Epithelial cell of proximal tubule (primary cell): ENCODE data around the gene ZNF699. TPM values are rescaled to one million over a fixed set of nuclear protein-coding genes. Genes with fewer than 3 reads are reported as not detected.
"Not testable (repeated sequence)": the region's sequence is repeated elsewhere in the genome, so short reads cannot be mapped to it uniquely, and the experiment has no call there.

Experiments used
- DNase-seq: peaks from one replicate; pipeline ENCODE4 v3.0.0-alpha.2; 2011; ENCODE audit warnings: low read depth
- H3K4me3 ChIP-seq: 2 replicates; pipeline ENCODE4 v1.5.1; 2011; ENCODE audit warnings: low read depth, mild to moderate bottlenecking, low read length
- CTCF ChIP-seq: conservative IDR thresholded peaks from 2 replicates; pipeline ENCODE4 v1.5.1; 2012; ENCODE audit warnings: low read depth, mild to moderate bottlenecking, low read length
- total RNA-seq: library from RNA; depleted of rRNA; stranded (reverse); fragments of >200 nt; gene quantifications from 2 replicates; pipeline ENCODE4 v1.2.3, GENCODE V29; 2015

The ZNF699 gene
- total RNA-seq, 1 donor from 2014 or later: 3.7 TPM

GRCh38 chr19:9342610-9343304 lies 33.1 kb upstream of the ZNF699 start:
- TF ChIP-seq CTCF: no peak
- H3K4me3 ChIP-seq: no peak overlapping the region
- DNase-seq: no peak

GRCh38 chr19:9329999-9330398 lies 20.4 kb upstream of the ZNF699 start:
- no peak overlapping the region for H3K4me3 ChIP-seq
- TF ChIP-seq CTCF: no peak
- DNase-seq: no peak

GRCh38 chr19:9324584-9324962 lies 14.9 kb upstream of the ZNF699 start:
- H3K4me3 ChIP-seq: peak overlapping the region; percentile 91
- no peak for TF ChIP-seq CTCF
- DNase-seq: no peak

GRCh38 chr19:9323919-9324583 lies 14.4 kb upstream of the ZNF699 start, which contains the start of gene ZNF559:
Gene ZNF559 (plus strand): TSS chr19:9324179. CDS start chr19:9338550, 14,371 bp downstream.
- peak within 1 kb of the TSS; percentile 91 for H3K4me3 ChIP-seq
- TF ChIP-seq CTCF: peak; percentile 39
- peak; percentile 38 for DNase-seq

- TF ChIP-seq CTCF: no peak
- peak; percentile 67 for DNase-seq
- H3K4me3 ChIP-seq: peak overlapping the region; percentile 91
Measured at GRCh38 chr19:9323557-9323918, 13.9 kb upstream of the ZNF699 start.

- not testable (repeated sequence) for H3K4me3 ChIP-seq, DNase-seq
Measured at GRCh38 chr19:9322201-9322600, 12.6 kb upstream of the ZNF699 start.

GRCh38 chr19:9321756-9322155 lies 12.1 kb upstream of the ZNF699 start:
- DNase-seq, H3K4me3 ChIP-seq: not testable (repeated sequence)

- no peak for DNase-seq
- TF ChIP-seq CTCF: no peak
- no peak overlapping the region for H3K4me3 ChIP-seq
Measured at GRCh38 chr19:9321338-9321737, 11.7 kb upstream of the ZNF699 start.
